NCI-H187 (cell line): ENCODE measurements around the gene TMEM231.

Experiments
- DNase-seq, 2 experiments: peaks; one replicate each; lab custom pipeline; 2025; lab: John Stamatoyannopoulos, UW

The TMEM231 gene

GRCh38 chr16:75488322-75488721, 67.7 kb downstream of the TMEM231 start:
- DNase-seq = no peak
